Motor neuron (in vitro differentiated cells): Measurements from ENCODE around the gene SCIN. TPM values are rescaled to one million over a fixed set of nuclear protein-coding genes. Genes with fewer than 3 reads are reported as not detected.
A peak's percentile ranks its signal among the peaks of the same experiment; 100 is the strongest.
"Not testable (repeated sequence)": the region's sequence is repeated elsewhere in the genome, so short reads cannot be mapped to it uniquely, and the experiment has no call there.

Experiments used
- ATAC-seq, 8 experiments: fragments of 200-7000 bp; cut with Tn5 transposase; replicated peaks in 6 of 8; 2 replicates each; pipeline ENCODE4 v1.8.0; 2021; ENCODE audit warnings: mild to moderate bottlenecking in 8 of 8, moderate library complexity in 8 of 8
- H3K27ac ChIP-seq, 2 donors: fragments of 250-450 bp; sonication (Bioruptor Pico); 2 replicates each; pipeline ENCODE4 v1.9.0; 2021; ENCODE audit warnings: antibody characterized with exemption in 2 of 2, mild to moderate bottlenecking in 2 of 2, moderate library complexity in 1 of 2
- H3K4me1 ChIP-seq, 2 donors: fragments of 250-450 bp; sonication (Bioruptor Pico); replicated peaks in 1 of 2; 2 replicates each; pipeline ENCODE4 v1.6.1; 2021; ENCODE audit warnings: antibody characterized with exemption in 2 of 2, mild to moderate bottlenecking in 2 of 2, moderate library complexity in 1 of 2
- H3K4me3 ChIP-seq, 5 donors: fragments of 250-450 bp; sonication (Bioruptor Pico); 2 replicates each; pipeline ENCODE4 v1.9.0; 2021; ENCODE audit warnings: antibody characterized with exemption in 5 of 5, mild to moderate bottlenecking in 5 of 5, moderate library complexity in 4 of 5
- WGBS, 10 experiments: fragments of 450-650 bp; shearing (Covaris generic); methylation state at CpG; one replicate each; pipeline ENCODE4 v1.0.0; 2022; 5-methylcytosine and 5-hydroxymethylcytosine counted together
- in situ Hi-C, 9 experiments: fragments of 400-800 bp; cut with MboI; loops; one replicate each; pipeline ENCODE4 v1.15.0; 2021; ENCODE audit warnings: low sequenced_read_pairs in 9 of 9, low pct_unique_long_range_greater_than_20kb in 2 of 9; ENCODE audit not compliant: unreplicated experiment in 9 of 9
- total RNA-seq, 8 experiments: library from RNA; unstranded; fragments of 300-600 nt; gene quantifications; 2 replicates each; pipeline versions ENCODE4 v1.2.3 to v1.2.4, GENCODE V29; 2022

Gene SCIN
- total RNA-seq, 8 experiments from 2014 or later, result 0.37 to 153 (median 2.4) TPM

DNA sequence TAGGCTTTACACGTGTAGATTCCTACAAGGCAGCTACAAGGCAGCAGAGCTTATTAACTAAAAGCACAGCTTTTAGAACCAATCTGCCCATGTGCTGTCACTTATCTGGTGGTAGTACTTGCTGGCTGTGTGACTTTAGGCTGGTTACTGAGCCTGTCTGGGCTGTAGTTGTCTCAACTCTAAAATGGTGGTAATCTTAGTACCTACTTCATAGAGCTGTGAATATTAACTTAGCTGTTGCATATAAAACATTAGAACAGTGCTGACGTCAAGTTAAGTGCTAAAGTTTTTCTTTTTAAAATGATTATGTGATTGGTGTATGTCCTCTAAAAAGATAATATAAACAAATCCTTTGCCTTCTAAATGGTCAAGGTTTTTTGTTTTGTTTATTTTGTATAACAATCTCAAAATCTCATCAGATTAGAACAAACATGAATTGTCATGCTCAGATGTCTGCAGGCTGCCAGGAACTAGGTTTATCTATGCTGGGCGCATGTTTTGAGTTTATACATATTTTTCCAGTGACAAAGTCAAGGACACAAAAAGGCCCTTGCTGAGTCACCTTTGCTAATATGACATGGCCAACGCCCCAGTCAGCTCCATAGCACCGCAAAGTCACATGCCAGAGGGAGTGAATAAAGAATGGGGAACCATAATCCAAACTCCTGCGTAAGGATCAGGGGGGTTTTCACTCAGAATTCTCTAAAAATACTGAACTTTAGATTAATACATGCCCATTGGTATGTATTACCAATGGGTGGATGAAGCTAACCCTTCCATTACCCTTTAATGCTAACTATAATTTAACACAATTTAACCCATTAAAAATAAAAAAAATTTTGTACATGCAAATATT lies 77.1 kb downstream of the SCIN start:
- Histone ChIP-seq H3K4me3 (no peak overlapping the region), H3K27ac (no peak overlapping the region), H3K4me1 (no peaks in the 10 kb centered on the region)
- 42 to 93% (median 87%) methylated on average over 3 to 6 of the region's 6 CpGs for WGBS, 10 experiments
- in situ Hi-C loops, result loop anchor here in 7 of 9 experiments (10.0 to 25.0 kb wide), 3 partner anchors 110 to 617 kb away; no protein-coding TSS in a partner anchor
- ATAC-seq, result peak in 2 of 8 experiments; percentile 92 to 96

DNA sequence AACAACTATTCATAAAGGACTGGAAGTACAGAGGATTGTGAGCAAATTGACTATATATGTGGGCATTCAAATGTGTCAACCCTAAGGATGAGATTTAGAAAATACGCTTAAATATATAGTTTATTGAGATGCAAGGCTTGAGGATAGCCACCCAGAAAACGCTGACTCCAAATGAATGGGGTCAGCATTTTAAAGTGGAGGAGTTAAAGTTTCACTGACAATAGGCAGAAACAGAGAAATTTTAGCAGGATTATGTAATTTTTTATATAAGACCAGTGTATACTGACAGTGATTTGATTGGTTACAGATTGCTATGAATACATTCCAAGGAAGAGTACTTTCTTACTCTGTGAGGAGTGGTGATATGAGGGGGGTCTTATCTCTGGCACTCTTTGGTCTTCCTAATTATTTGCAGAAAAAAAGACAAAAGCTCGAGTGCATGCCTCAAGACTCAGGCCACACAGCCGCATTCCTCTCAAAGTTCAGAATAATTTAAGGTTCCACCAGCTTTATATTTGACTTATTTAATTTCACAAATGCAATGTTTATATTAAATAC lies 78.3 kb downstream of the SCIN start:
- Histone ChIP-seq H3K4me1 (no peaks in the 10 kb centered on the region), H3K27ac (no peak overlapping the region), H3K4me3 (no peak overlapping the region)
- 53 to 94% (median 75%) methylated on average over 2 to 4 of the region's 4 CpGs for WGBS, 10 experiments
- no peak for ATAC-seq
- in situ Hi-C loops, result loop anchor here in 7 of 9 experiments (10.0 to 25.0 kb wide), 3 partner anchors 111 to 616 kb away; no protein-coding TSS in a partner anchor

DNA sequence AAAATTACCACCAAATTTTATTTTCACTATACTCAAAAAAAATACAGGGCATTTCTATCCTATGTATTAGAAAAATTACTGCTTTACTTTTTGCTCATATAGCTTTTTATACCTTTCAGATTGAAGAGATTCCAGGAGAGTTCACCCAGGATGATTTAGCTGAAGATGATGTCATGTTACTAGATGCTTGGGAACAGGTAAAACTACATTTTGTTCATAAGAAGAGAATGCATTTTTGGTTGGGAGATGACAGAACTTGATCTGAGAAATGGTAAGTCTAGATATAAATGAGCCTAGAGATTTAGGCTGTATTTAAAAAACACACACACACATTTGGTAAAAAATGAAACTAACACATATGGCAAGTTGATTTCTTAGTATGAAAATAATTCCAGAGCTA lies 78.8 kb downstream of the SCIN start:
- no peak for ATAC-seq
- Histone ChIP-seq H3K4me1 (no peaks in the 10 kb centered on the region), H3K4me3 (no peak overlapping the region), H3K27ac (no peak overlapping the region)
- in situ Hi-C loops, result loop anchor here in 7 of 9 experiments (10.0 to 25.0 kb wide), 3 partner anchors 112 to 615 kb away; no protein-coding TSS in a partner anchor

DNA sequence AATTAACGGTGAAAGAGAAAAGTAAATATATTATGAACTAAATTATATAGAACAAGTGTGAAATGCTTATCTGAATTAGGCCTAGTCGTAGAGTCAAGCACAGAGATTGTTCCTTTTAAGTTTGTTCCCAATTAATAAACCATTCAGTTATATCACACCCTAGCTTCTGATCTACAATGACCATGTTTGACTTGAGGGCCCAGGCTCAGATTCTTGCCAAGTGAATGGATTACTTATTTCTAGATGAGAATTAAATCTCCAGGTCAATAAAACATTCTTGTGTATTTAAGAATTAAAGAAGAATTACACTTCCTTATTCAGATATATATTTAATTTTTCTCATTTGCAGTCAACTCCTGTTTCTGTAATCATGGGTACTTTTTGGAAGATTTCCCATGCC lies 79.6 kb downstream of the SCIN start:
- no peak for ATAC-seq
- Histone ChIP-seq H3K4me3 (no peak overlapping the region), H3K27ac (no peak overlapping the region), H3K4me1 (no peaks in the 10 kb centered on the region)
- in situ Hi-C loops, result no loop called here
- 67 to 100% (median 88%) methylated on average over 1 to 2 of the region's 2 CpGs for WGBS, 10 experiments

DNA sequence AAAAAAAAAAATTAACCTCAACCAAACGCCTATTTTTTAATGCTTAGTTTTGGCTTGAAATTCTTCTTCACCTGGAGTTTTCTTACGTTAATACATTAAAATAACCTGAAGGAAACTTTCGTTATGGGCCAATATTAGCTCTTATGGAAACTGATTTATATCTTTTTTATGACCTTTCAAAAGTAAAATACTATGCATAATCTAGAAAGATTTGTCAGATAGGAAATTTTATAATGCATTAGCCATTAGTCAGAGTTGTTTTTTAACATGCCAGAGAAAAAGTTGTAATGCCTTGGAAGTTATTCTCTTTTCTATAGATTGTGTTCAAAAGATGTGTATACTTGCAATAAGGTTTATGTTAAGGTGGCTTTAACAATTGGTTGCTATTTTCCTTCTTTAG lies 82.6 kb downstream of the SCIN start:
- in situ Hi-C loops, result no loop called here
- Histone ChIP-seq H3K4me1 (no peaks in the 10 kb centered on the region), H3K27ac (no peak overlapping the region), H3K4me3 (no peak overlapping the region)
- WGBS, 10 experiments, result 50 to 100% (median 95%) methylated on average over 2 to 3 of the region's 3 CpGs; no CpG with 5 or more reads in 1 of the 10 experiments
- no peak for ATAC-seq

DNA sequence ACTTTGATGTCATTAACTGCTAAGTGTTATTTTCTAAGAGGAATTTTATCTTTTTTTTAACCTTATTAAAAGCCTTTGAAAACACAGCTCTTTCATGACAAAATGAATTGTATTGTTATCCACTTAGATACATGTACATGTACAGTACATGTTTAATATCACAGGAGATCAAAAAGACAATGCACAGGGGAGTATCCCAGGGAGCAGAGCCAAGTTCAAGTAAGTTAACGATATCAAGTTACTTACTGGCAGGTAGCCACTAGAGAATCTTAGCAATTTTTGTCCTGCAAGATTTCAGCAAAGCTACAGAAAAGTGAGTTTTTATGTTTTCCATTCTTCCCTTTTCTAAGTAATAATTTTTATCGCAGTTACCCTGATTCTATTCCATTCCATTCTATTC lies 83.0 kb downstream of the SCIN start:
- WGBS, 10 experiments, result 50 to 100% (median 94%) methylated on average over 1 to 2 of the region's 2 CpGs
- in situ Hi-C loops, result no loop called here
- peak in 1 of 8 experiments; percentile 19 for ATAC-seq

DNA sequence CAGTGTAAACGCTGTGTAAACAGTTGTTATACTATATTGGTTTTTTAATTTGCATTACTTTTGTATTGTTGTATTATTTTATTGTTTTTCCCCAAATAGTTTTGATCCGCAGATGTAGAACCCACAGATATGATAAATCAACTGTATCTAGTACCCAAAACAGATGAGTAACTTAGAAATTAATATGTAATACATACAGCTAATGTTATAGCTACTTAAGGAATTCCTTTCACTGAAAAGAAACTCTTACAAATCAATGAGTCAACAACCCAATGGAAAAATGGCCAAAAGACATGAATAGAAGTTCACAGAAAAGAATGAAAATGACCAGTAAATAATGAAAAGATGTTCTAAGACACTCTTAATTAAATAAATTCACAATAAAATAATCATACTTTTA lies 84.6 kb downstream of the SCIN start:
- in situ Hi-C loops, result no loop called here

More for the DNA sequence above, 83.0 kb downstream of the SCIN start:
- Histone ChIP-seq H3K4me3 (no peak overlapping the region), H3K4me1 (no peaks in the 10 kb centered on the region), H3K27ac (no peak overlapping the region)

DNA sequence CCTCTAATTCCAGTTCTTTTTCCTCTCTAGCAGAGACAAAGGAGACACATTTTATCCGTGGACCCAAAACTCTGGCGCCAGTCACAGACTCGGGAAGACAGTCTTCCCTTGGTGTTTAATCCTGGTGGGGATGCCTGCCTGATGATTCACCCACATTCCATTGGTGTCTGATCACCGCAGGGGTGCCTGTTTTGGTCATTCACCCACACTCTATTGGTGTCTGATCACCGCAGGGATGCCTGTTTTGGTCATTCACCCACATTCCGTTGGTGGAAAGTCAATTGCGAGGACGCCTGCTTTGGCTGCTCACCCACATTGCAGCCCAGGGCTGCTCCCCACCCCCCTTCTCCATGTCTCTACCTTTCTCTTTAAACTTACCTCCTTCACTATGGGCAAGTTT lies 89.9 kb downstream of the SCIN start:
- H3K4me3 ChIP-seq, in situ Hi-C loops, ATAC-seq, H3K27ac ChIP-seq, H3K4me1 ChIP-seq: not testable (repeated sequence)
- 19 to 92% (median 67%) methylated on average over 3 to 6 of the region's 8 CpGs; no CpG with 5 or more reads in 3 of the 10 experiments for WGBS, 10 experiments

More for the DNA sequence above, 84.6 kb downstream of the SCIN start:
- ATAC-seq, result no peak
- H3K27ac ChIP-seq, result no peak overlapping the region
- H3K4me3 ChIP-seq, result no peak overlapping the region
- WGBS, 10 experiments, result 71 to 100% (median 95%) methylated on average over 1 to 2 of the region's 2 CpGs
- H3K4me1 ChIP-seq, result no peaks in the 10 kb centered on the region

DNA sequence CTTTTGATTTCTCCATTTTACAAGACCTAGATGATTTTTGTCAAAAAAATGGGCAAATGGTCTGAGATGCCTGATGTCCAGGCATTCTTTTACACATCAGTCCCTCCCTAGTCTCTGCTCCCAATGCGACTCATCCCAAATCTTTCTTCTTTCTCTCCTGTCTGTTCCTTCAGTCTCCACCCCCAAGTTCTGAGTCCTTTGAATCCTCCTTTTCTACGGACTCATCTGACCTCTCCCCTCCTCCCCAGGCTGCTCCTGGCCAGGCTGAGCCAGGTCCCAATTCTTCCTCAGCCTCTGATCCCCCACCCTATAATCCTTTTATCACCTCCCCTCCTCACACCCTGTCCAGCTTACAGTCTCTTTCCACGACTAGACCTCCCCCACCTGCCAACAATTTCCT lies 90.5 kb downstream of the SCIN start:
- H3K27ac ChIP-seq, H3K4me3 ChIP-seq, ATAC-seq, in situ Hi-C loops, H3K4me1 ChIP-seq: not testable (repeated sequence)
- 20 to 95% (median 81%) methylated on average over 1 to 3 of the region's 3 CpGs; no CpG with 5 or more reads in 2 of the 10 experiments for WGBS, 10 experiments

DNA sequence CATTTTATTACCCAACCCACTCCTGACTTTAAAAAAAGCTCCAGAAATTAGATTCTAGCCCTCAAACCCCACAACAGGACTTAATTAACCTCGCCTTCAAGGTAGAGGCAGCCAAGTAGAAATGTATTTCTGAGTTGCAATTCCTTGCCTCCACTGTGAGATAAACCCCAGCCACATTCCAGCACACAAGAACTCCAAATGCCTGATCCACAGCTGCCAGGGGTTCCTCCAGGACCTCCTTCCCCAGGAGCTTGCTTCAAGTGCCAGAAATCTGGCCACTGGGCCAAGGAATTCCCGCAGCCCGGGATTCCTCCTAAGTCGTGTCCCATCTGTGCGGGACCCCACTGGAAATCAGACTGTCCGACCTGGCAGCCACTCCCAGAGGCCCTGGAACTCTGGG lies 91.1 kb downstream of the SCIN start:
- 79 to 100% (median 90%) methylated on average over 1 to 4 of the region's 6 CpGs; no CpG with 5 or more reads in 3 of the 10 experiments for WGBS, 10 experiments
- ATAC-seq, result no peak
- no peak overlapping the region for H3K4me3 ChIP-seq
- in situ Hi-C loops, result no loop called here
- H3K4me1 ChIP-seq, result no peaks in the 10 kb centered on the region
- no peak overlapping the region for H3K27ac ChIP-seq

DNA sequence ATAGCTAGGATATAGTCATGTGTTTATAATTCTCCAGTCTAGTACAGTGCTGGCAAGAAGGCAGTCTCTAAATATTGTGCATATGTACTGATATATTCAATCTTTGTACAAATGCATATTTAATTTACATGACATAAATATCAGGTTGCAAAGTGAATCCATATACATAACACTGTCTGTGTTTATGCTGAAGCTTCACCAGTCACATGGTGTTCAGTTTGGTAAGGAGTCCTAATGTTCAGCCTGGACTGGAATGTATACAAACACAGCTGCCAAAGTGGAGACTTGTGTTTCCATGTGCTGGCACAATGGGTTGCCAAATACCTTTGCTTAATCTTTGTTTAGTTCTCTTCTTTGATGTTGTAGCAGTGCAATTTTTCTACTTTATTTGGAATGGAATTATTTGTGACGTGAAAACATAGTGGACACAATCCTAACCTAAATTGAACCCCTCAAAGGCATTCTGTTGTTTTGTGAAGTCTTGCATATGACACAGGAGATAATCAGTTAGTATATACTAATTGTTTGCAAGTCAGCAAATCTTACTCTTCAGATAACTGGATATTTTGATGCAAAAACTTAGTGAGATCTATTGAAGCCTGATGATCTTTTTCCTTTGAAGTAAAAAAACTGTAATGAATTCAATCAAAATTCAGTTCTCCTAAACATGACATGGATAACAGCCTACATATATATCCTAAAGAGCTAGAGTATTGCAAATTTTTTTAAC lies 99.6 kb downstream of the SCIN start:
- 29 to 100% (median 93%) methylated on average over 1 of the region's 1 CpG; no CpG with 5 or more reads in 1 of the 10 experiments for WGBS, 10 experiments
- H3K4me3 ChIP-seq, result no peak overlapping the region
- H3K27ac ChIP-seq, result no peak overlapping the region
- H3K4me1 ChIP-seq, result no peaks in the 10 kb centered on the region
- peak in 6 of 8 experiments; percentile 14 to 98 (median 73) for ATAC-seq
- in situ Hi-C loops, result no loop called here

DNA sequence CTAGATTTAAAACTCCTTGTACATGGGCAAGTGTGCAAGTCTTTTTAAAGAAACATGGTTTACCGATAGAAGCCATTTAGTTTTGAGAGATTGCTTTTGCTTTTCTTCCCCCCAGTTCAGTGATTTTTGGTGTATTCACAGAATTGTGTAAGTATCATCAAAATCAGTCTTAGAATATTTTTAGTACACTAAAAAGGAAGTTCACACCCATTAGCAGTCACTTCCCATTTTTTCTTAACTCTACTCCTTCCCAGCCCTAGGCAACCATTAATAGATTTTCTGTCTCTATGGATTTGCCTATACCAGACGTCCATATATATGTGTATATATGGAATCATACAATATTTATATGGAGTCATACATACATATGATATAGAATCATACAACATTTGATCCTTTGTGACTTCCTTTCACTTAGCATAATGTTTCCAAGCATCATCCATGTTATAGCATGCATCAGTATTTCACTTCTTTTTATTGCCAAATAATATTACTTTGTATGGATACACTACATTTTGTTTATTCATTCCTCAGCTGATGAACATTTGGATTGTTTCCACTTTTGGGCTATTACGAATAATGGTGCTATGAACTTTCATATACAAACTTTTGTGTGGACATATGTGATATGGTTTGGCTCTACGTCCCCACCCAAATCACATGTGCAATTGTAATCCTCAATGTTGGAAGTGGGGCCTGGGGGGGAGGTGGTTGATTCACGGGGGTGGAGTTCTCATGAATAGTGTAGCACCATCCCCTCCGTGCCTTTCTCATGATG lies 100.4 kb downstream of the SCIN start:
- Histone ChIP-seq H3K4me1 (no peaks in the 10 kb centered on the region), H3K4me3 (no peak overlapping the region), H3K27ac (no peak overlapping the region)
- in situ Hi-C loops, result no loop called here
- peak in 3 of 8 experiments; percentile 4 to 67 (median 31) for ATAC-seq
- WGBS, 10 experiments, result 13 to 100% (median 78%) methylated on average over 1 to 6 of the region's 6 CpGs
